Stimulated activated CD8-positive, alpha-beta memory T cell treated with anti-CD3 and anti-CD28 coated beads, Interleukin-15, amount 100 ng/mL, for 4 hours (primary cell): ENCODE measurements around the gene ATP2C1.

Experiments used
- DNase-seq, 2 donors: peaks; one replicate each; pipeline ENCODE4 v3.0.0-alpha.2; 2020; ENCODE audit warnings: low read depth in 2 of 2

ATP2C1 gene

DNA sequence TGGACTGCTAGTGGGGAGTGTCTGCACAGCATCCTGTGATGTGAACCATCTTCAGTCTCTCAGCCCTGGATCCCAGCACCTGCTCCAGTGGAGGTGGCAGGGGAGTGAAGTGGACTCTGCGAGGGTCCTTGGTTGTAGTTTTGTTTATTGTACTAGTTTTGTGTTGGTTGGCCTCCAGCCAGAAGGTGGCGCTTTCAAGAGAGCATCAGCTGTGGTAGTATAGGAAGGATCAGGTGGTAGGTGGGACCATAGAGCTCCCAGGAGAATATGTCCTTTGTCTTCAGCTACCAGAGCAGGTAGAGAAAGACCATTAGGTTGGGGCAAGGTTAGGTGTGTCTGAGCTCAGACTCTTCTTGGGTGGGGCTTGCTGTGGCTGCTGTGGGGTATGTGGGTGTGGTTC lies 153.7 kb downstream of the ATP2C1 start:
- no peak for DNase-seq

DNA sequence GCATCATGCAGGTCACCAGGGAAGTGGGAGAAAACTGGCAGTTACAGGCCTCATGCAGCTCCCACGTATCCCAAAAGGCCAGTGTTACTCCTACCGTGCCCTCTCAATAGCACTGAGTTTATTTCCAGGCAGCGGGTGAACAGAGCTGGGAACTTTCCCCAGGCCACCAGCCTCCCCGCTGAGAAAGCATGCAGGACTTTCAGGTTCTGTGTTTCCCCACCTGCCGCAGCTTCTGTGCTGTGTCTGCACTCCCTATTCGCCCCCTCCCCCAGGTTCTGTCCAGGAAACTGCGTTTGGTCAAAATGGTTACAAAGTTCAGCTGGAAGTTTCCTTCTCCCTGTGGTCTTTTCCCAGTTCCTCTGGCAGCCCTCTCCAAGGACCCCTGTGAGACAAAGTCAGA lies 154.1 kb downstream of the ATP2C1 start:
- no peak for DNase-seq

DNA sequence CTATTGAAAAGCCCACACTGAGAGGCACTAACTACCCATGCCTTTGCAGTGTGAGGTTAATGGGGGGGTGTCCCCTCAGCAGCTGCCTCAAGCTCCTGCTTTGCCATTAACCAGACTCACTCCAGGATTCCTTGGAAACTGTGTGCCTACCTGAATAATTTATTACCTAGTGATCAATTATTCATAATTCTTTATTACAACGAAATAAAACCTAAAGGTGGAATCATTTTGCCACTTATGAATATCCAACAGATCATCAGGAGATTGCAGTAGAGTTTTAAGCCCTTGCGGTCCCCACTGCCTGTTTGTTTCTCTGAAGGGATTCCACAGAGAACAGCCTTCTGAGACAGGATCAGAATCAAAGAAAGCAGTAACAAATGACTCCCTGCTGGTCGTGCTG lies 156.1 kb downstream of the ATP2C1 start:
- no peak for DNase-seq

DNA sequence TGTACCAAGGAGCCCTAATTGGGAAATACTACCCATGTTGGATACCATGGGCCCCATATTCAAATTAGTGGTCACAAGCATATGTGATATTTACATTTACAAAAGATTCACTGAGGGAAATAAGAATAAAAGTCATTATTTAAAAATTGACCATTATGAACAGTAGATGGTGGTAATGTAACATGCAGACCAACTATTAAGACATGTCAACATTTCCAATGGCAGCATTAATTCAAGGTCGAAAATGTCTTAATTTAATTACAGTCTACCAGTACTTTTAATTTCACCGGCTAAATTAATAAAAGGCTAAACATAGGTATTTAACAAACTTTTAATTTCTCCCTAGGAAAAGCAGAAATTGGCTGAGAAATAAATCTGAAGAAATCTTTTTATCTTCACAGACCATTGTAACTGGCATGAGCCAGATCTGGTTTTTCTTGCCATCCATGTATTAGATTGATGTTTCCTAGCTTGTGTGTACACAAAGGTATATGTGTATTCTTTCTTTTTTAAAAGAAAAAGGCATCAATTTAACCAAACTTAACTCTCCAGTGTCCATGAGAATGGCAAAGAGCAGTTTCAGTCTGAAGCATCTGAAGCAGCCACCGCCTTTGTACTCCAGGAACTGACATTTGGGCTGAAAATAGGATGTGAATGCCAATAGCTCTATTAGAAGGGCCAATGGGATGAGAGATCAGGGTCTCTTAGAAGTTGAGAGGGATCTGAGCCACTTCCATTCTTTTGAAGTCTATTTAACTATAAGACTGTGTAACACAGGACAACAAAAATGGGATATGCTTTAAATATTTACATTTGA lies 159.4 kb downstream of the ATP2C1 start:
- no peak for DNase-seq
